SK-N-SH (cell line): ENCODE measurements around the gene PEX10. TPM values are rescaled to one million over a fixed set of nuclear protein-coding genes. Genes with fewer than 3 reads are reported as not detected.

ENCODE experiments used
- CTCF ChIA-PET: fragments of 300-600, 350-600 bp; formaldehyde crosslinking; extraction: SDS; loops from one replicate; lab custom pipeline; 2021; lab: Yijun Ruan, JAX
- POLR2A ChIA-PET: fragments of 350-600 bp; sonication (Branson Sonifier 250); formaldehyde crosslinking; extraction: SDS; loops from one replicate; lab custom pipeline; 2020; ENCODE audit warnings: antibody characterized with exemption, inconsistent platforms; lab: Yijun Ruan, JAX
- DNase-seq: peaks from one replicate; pipeline ENCODE4 v3.0.0; 2012
- H2AFZ ChIP-seq: fragments of 200-600 bp; sonication (generic); 2 replicates; pipeline ENCODE4 v1.8.1; 2016; ENCODE audit warnings: antibody characterized with exemption, mild to moderate bottlenecking, low read depth
- H3F3A ChIP-seq: fragments of 200-600 bp; sonication (generic); replicated peaks from 2 replicates; pipeline ENCODE3; 2016; ENCODE audit warnings: antibody characterized with exemption, mild to moderate bottlenecking; ENCODE audit not compliant: insufficient read depth
- H3K27ac ChIP-seq, 2 experiments: fragments of 200-500 bp in 1 of 2; fragments of 200-600 bp in 1 of 2; sonication (Bioruptor generic) in 1 of 2; sonication (generic), shearing (Covaris generic) in 1 of 2; 2 replicates each; pipeline versions ENCODE4 v1.5.1 to v1.6.1; 2014 to 2016; ENCODE audit warnings: low read depth in 2 of 2, inconsistent platforms in 1 of 2, low read length in 1 of 2, mild to moderate bottlenecking in 1 of 2, mixed read lengths in 1 of 2
- H3K27me3 ChIP-seq: fragments of 200-600 bp; sonication (generic), shearing (Covaris generic); 2 replicates; pipeline ENCODE4 v1.6.1; 2016; ENCODE audit warnings: mixed run types; ENCODE audit not compliant: insufficient read depth
- H3K36me3 ChIP-seq, 2 experiments: fragments of 200-500 bp in 1 of 2; fragments of 200-600 bp in 1 of 2; sonication (Bioruptor generic) in 1 of 2; sonication (generic) in 1 of 2; replicated peaks in 1 of 2; 2 replicates each; pipeline versions ENCODE3 to v1.5.1; 2014 to 2016; ENCODE audit warnings: low read length in 1 of 2, mild to moderate bottlenecking in 1 of 2; ENCODE audit not compliant: insufficient read depth in 2 of 2, control insufficient read depth in 1 of 2
- H3K4me1 ChIP-seq, 2 experiments: fragments of 200-500 bp in 1 of 2; fragments of 200-600 bp in 1 of 2; sonication (Bioruptor generic) in 1 of 2; sonication (generic), shearing (Covaris generic) in 1 of 2; 2 replicates each; pipeline versions ENCODE4 v1.5.1 to v1.6.1; 2014 to 2016; ENCODE audit warnings: low read depth in 1 of 2, low read length in 1 of 2, mixed run types in 1 of 2; ENCODE audit not compliant: insufficient read depth in 2 of 2, control insufficient read depth in 1 of 2
- H3K4me2 ChIP-seq: fragments of 200-600 bp; sonication (generic), shearing (Covaris generic); 2 replicates; pipeline ENCODE4 v1.6.1; 2017; ENCODE audit warnings: mixed run types
- H3K4me3 ChIP-seq, 2 experiments: fragments of 200-500 bp in 1 of 2; fragments of 200-600 bp in 1 of 2; sonication (Bioruptor generic) in 1 of 2; sonication (generic), shearing (Covaris generic) in 1 of 2; 2 replicates each; pipeline versions ENCODE4 v1.5.1 to v1.8.1; 2014 to 2016; ENCODE audit warnings: low read depth in 2 of 2, inconsistent platforms in 1 of 2, low read length in 1 of 2, mild to moderate bottlenecking in 1 of 2, mixed read lengths in 1 of 2, moderate library complexity in 1 of 2
- H3K79me2 ChIP-seq: fragments of 200-600 bp; sonication (generic); 2 replicates; pipeline ENCODE4 v1.8.1; 2017; ENCODE audit warnings: mild to moderate bottlenecking; ENCODE audit not compliant: insufficient read depth
- H3K9ac ChIP-seq: fragments of 200-600 bp; sonication (generic); 2 replicates; pipeline ENCODE4 v1.6.1; 2017; ENCODE audit warnings: mixed run types
- H3K9me2 ChIP-seq: fragments of 200-600 bp; sonication (generic); 2 replicates; pipeline ENCODE4 v1.6.1; 2017; ENCODE audit warnings: mixed run types
- H3K9me3 ChIP-seq: fragments of 200-600 bp; sonication (generic); 2 replicates; pipeline ENCODE4 v1.6.1; 2017; ENCODE audit warnings: mixed run types, mild to moderate bottlenecking, moderate library complexity
- H4K20me1 ChIP-seq: fragments of 200-600 bp; sonication (generic); 2 replicates; pipeline ENCODE4 v1.6.1; 2017; ENCODE audit warnings: mild to moderate bottlenecking, mixed run types; ENCODE audit not compliant: insufficient read depth
- JUND ChIP-seq: IDR thresholded peaks from 2 replicates; pipeline ENCODE4 v1.4.0; 2012
- MEF2A ChIP-seq: IDR thresholded peaks from 2 replicates; pipeline ENCODE4 v1.4.0; 2012; ENCODE audit warnings: low read depth, borderline replicate concordance
- NFIC ChIP-seq: IDR thresholded peaks from 2 replicates; pipeline ENCODE4 v1.4.0; 2012; ENCODE audit warnings: borderline replicate concordance
- NRF1 ChIP-seq: IDR thresholded peaks from 2 replicates; pipeline ENCODE4 v1.6.1; 2012; ENCODE audit warnings: low read depth, mild to moderate bottlenecking, low read length
- POLR2AphosphoS5 ChIP-seq: IDR thresholded peaks from 2 replicates; pipeline ENCODE4 v1.6.1; 2012; ENCODE audit warnings: low read depth, low read length
- RCOR1 ChIP-seq: fragments of 150-350 bp; IDR thresholded peaks from 2 replicates; pipeline ENCODE4 v1.6.1; 2017; ENCODE audit warnings: antibody characterized with exemption, low read length
- RFX5 ChIP-seq: IDR thresholded peaks from 2 replicates; pipeline ENCODE4 v1.6.1; 2012; ENCODE audit warnings: mild to moderate bottlenecking, improper control_type of control experiment, low read length
- TAF1 ChIP-seq: IDR thresholded peaks from 2 replicates; pipeline ENCODE4 v1.6.1; 2012; ENCODE audit warnings: low read depth, mild to moderate bottlenecking, low read length, moderate library complexity, borderline replicate concordance
- TEAD4 ChIP-seq: IDR thresholded peaks from 2 replicates; pipeline ENCODE4 v1.4.0; 2012; ENCODE audit warnings: mild to moderate bottlenecking, borderline replicate concordance; ENCODE audit not compliant: insufficient read depth
- USF1 ChIP-seq: IDR thresholded peaks from 2 replicates; pipeline ENCODE4 v1.4.0; 2012; ENCODE audit warnings: low read depth, borderline replicate concordance
- YY1 ChIP-seq: IDR thresholded peaks from 2 replicates; pipeline ENCODE4 v1.4.0; 2012; ENCODE audit warnings: low read depth, mild to moderate bottlenecking
- WGBS: methylation state at CpG from one replicate; pipeline ENCODE4 v1.1.6; 2017; ENCODE audit warnings: low lambda C conversion rate; 5-methylcytosine and 5-hydroxymethylcytosine counted together
- polyA plus RNA-seq, 3 experiments: library from polyadenylated mRNA; depleted of rRNA; stranded (reverse); fragments of >200 nt; gene quantifications; 2 replicates each; pipeline ENCODE4 v1.2.3, GENCODE V29; 2012
- TF ChIP-seq, protein P1 (sequence below): fragments of 150-350 bp; IDR thresholded peaks from 2 replicates; pipeline ENCODE4 v1.6.1; 2016; ENCODE audit warnings: mild to moderate bottlenecking, low read depth, low read length
- TF ChIP-seq, protein P2 (sequence below): fragments of 150-350 bp; IDR thresholded peaks from 2 replicates; pipeline ENCODE4 v1.6.1; 2017; ENCODE audit warnings: antibody characterized with exemption, low read length, low read depth, borderline replicate concordance
- TF ChIP-seq, protein P3 (sequence below): IDR thresholded peaks from 2 replicates; pipeline ENCODE4 v1.4.0; 2012; ENCODE audit warnings: low read depth, borderline replicate concordance
- TF ChIP-seq, protein P4 (sequence below): IDR thresholded peaks from 2 replicates; pipeline ENCODE4 v1.4.0; 2012; ENCODE audit warnings: low read depth

Gene PEX10
- polyA plus RNA-seq, 1 of the 3 experiments (the other 2 are of a cell fraction) = 28.6 TPM

DNA sequence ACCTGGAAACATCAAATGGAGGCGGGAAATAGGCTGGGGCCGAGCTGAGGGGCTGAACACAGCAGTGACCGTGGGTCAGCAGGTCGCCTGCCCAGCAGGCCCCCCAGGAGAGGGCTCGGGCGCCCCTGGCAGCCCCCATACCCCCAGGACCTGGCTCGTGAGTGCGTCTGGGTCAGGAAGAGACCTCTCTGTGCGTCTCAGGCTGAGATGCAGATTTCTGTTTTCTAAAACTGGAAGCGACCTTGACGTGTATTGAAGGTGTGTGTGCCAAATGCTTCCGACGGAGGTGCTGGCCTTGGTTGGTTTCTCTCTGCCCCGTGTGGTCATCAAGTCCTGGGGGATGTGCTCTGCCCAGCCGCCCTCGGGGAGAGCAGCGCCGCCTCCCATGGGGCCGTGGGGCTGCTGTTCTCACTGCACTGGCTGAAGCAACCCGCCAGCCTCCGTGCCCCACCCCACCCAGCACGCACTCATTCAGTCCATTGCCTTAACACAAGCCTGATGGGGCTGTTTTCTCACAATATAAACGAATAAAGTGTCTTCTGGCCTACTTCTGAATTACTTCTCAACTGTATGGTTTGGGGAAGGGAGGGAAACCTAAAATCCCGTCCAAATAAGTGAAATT is 7.4 kb downstream of the PEX10 start:
- ChIA-PET CTCF (no interaction called here), POLR2A (no interaction called here)
- Histone ChIP-seq H3K27ac (peak overlapping the region in 1 of 2 experiments; percentile 38; a peak in 2 of 4 replicates), H3K4me3 (no peak overlapping the region), H3F3A (peaks cover 13% of the 10 kb centered on the region), H3K27me3 (no peaks in the 10 kb centered on the region), H3K9me3 (no peaks in the 10 kb centered on the region), H3K9ac (no peak overlapping the region), H4K20me1 (0 out of 2 replicates have a peak, but pooled peaks cover 9% of the 10 kb centered on the region), H3K4me2 (no peak overlapping the region), H3K9me2 (no peaks in the 10 kb centered on the region), H3K36me3 (peaks cover 10 to 84% of the 10 kb centered on the region in 2 experiments), H2AFZ (no peak overlapping the region), H3K79me2 (0 out of 2 replicates have a peak, but pooled peaks cover 3% of the 10 kb centered on the region), H3K4me1 (peaks cover 0 to 3% of the 10 kb centered on the region in 2 experiments; a peak in 1 of 4 replicates)
- 88% methylated on average over 16 of the region's 24 CpGs for WGBS
- no peak for TF ChIP-seq USF1
- TF ChIP-seq JUND = no peak
- TF ChIP-seq NRF1 = no peak
- no peak for TF ChIP-seq NFIC
- no peak for TF ChIP-seq TAF1
- no peak for TF ChIP-seq RFX5
- TF ChIP-seq RCOR1 = no peak
- TF ChIP-seq POLR2AphosphoS5 = no peak; the same call in 1 of the 2 replicates
- TF ChIP-seq, protein P1, sequence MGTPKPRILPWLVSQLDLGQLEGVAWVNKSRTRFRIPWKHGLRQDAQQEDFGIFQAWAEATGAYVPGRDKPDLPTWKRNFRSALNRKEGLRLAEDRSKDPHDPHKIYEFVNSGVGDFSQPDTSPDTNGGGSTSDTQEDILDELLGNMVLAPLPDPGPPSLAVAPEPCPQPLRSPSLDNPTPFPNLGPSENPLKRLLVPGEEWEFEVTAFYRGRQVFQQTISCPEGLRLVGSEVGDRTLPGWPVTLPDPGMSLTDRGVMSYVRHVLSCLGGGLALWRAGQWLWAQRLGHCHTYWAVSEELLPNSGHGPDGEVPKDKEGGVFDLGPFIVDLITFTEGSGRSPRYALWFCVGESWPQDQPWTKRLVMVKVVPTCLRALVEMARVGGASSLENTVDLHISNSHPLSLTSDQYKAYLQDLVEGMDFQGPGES = no peak
- no peak for TF ChIP-seq MEF2A
- TF ChIP-seq, protein P2, sequence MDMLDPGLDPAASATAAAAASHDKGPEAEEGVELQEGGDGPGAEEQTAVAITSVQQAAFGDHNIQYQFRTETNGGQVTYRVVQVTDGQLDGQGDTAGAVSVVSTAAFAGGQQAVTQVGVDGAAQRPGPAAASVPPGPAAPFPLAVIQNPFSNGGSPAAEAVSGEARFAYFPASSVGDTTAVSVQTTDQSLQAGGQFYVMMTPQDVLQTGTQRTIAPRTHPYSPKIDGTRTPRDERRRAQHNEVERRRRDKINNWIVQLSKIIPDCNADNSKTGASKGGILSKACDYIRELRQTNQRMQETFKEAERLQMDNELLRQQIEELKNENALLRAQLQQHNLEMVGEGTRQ = no peak
- no peak for TF ChIP-seq YY1
- TF ChIP-seq, protein P3, sequence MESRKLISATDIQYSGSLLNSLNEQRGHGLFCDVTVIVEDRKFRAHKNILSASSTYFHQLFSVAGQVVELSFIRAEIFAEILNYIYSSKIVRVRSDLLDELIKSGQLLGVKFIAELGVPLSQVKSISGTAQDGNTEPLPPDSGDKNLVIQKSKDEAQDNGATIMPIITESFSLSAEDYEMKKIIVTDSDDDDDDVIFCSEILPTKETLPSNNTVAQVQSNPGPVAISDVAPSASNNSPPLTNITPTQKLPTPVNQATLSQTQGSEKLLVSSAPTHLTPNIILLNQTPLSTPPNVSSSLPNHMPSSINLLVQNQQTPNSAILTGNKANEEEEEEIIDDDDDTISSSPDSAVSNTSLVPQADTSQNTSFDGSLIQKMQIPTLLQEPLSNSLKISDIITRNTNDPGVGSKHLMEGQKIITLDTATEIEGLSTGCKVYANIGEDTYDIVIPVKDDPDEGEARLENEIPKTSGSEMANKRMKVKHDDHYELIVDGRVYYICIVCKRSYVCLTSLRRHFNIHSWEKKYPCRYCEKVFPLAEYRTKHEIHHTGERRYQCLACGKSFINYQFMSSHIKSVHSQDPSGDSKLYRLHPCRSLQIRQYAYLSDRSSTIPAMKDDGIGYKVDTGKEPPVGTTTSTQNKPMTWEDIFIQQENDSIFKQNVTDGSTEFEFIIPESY = no peak
- TF ChIP-seq, protein P4, sequence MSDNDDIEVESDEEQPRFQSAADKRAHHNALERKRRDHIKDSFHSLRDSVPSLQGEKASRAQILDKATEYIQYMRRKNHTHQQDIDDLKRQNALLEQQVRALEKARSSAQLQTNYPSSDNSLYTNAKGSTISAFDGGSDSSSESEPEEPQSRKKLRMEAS = no peak
- no peak for TF ChIP-seq TEAD4
- DNase-seq = no peak
